Chondrocyte (in vitro differentiated cells): Measurements from ENCODE around the gene GNAQ. TPM values are rescaled to one million over a fixed set of nuclear protein-coding genes. Genes with fewer than 3 reads are reported as not detected.

ENCODE experiments used
- DNase-seq: peaks from one replicate; pipeline ENCODE4 v3.0.0; 2021; ENCODE audit warnings: mixed read lengths, low spot score
- H3K27ac Mint-ChIP-seq: one replicate; pipeline ENCODE4 v1.8.0; 2021; ENCODE audit warnings: mild to moderate bottlenecking, moderate library complexity, mixed read lengths; ENCODE audit not compliant: unreplicated experiment
- H3K27me3 Mint-ChIP-seq: 2 replicates; pipeline ENCODE4 v1.8.0; 2021; ENCODE audit warnings: low read depth, mixed read lengths
- H3K36me3 Mint-ChIP-seq: 2 replicates; pipeline ENCODE4 v1.8.0; 2021; ENCODE audit warnings: low read depth, mixed read lengths
- H3K4me1 Mint-ChIP-seq: 2 replicates; pipeline ENCODE4 v1.8.0; 2021; ENCODE audit warnings: low read depth, mild to moderate bottlenecking, mixed read lengths
- H3K4me3 Mint-ChIP-seq: one replicate; pipeline ENCODE4 v1.8.0; 2021; ENCODE audit warnings: mild to moderate bottlenecking, moderate library complexity, mixed read lengths; ENCODE audit not compliant: unreplicated experiment
- H3K9me3 Mint-ChIP-seq: 2 replicates; pipeline ENCODE4 v1.8.0; 2021; ENCODE audit warnings: low read depth, mixed read lengths
- total RNA-seq: library from RNA; stranded (reverse); gene quantifications from 3 replicates; pipeline ENCODE4 v1.2.1, GENCODE V29; 2021
- TF ChIP-seq, protein P1 (sequence below): fragments of 200-600 bp; sonication (generic); IDR thresholded peaks from 2 replicates; pipeline ENCODE4 v1.5.0; 2021; ENCODE audit warnings: antibody characterized with exemption, mild to moderate bottlenecking, moderate library complexity

The GNAQ gene
- total RNA-seq, 1 donor from 2014 or later: 87.0 TPM

DNA sequence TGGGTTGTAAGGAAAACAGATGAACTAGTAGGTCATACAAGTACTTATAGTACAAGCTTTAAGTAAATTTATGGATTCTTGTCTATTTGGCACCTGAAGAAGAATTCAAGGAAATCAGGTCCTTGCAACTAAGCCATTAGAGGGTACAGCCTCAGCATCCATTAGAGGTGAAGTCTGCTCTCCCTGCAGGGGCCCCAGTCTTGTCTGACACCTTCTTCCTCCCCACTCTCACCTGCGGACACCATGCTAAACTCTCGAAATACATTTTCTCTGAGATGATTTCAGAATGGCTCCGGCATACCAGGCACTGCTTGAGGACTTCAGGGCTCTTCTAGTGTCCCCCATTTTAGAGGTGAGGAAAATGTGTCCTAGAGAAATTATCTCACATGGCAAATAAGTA lies 137.9 kb downstream of the GNAQ start:
- Mint-ChIP-seq H3K36me3 (peaks cover 2% of the 10 kb centered on the region), H3K9me3 (no peaks in the 10 kb centered on the region), H3K4me3 (no peak overlapping the region), H3K27me3 (no peaks in the 10 kb centered on the region), H3K27ac (no peak overlapping the region), H3K4me1 (peaks cover 17% of the 10 kb centered on the region)
- DNase-seq: no peak
- TF ChIP-seq, protein P1, sequence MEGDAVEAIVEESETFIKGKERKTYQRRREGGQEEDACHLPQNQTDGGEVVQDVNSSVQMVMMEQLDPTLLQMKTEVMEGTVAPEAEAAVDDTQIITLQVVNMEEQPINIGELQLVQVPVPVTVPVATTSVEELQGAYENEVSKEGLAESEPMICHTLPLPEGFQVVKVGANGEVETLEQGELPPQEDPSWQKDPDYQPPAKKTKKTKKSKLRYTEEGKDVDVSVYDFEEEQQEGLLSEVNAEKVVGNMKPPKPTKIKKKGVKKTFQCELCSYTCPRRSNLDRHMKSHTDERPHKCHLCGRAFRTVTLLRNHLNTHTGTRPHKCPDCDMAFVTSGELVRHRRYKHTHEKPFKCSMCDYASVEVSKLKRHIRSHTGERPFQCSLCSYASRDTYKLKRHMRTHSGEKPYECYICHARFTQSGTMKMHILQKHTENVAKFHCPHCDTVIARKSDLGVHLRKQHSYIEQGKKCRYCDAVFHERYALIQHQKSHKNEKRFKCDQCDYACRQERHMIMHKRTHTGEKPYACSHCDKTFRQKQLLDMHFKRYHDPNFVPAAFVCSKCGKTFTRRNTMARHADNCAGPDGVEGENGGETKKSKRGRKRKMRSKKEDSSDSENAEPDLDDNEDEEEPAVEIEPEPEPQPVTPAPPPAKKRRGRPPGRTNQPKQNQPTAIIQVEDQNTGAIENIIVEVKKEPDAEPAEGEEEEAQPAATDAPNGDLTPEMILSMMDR: no peak

DNA sequence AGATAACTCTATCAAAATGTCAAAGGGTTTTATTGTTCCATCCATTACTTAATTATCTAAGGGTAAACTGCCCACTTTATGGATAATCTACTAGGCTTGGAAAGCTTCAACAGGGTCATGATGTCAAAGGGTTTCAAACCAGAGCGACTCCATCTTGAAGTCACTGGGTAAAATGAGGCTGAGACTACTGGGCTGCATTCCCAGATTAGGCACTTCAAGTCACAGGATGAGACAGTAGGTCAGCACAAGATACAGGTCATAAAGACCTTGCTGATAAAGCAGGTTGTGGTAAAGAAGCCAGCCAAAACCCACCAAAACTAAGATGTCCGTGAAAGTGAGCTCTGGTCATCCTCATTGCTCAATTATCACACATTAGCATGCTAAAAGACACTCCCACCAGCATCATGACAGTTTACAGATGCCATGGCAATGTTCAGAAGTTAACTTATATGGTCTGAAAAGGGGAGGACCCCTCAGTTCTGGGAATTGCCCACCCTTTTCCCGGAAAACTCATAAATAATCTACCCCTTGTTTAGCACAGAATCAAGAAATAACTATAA lies 138.6 kb downstream of the GNAQ start:
- peaks cover 2% of the 10 kb centered on the region for H3K36me3 Mint-ChIP-seq

DNA sequence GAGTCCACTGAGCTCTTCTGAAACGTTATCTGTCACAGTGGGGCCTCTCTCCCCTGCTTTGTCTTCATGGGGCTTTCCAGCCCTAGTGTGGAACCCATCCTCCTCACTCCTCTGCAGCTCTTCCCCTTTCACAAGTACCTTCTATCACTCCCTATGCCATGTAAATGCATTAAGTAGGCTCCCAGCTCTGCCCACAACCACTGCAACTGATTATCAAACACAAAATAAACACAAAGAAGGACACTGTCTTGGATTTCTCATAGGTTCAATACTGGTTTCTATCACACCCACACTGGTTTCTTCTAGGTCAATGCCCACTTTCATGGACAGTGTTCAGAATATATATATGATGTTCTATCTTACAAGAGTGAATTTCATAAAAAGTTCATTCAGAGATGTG lies 139.4 kb downstream of the GNAQ start:
- no peaks in the 10 kb centered on the region for H3K27me3 Mint-ChIP-seq
- H3K27ac Mint-ChIP-seq: no peak overlapping the region
- DNase-seq: no peak
- H3K4me1 Mint-ChIP-seq: peaks cover 18% of the 10 kb centered on the region
- no peaks in the 10 kb centered on the region for H3K9me3 Mint-ChIP-seq
- peaks cover 2% of the 10 kb centered on the region for H3K36me3 Mint-ChIP-seq
- TF ChIP-seq, protein P1: no peak
- H3K4me3 Mint-ChIP-seq: no peak overlapping the region

More for the DNA sequence above, 138.6 kb downstream of the GNAQ start:
- peaks cover 20% of the 10 kb centered on the region for H3K4me1 Mint-ChIP-seq
- DNase-seq: no peak
- TF ChIP-seq, protein P1: no peak
- H3K9me3 Mint-ChIP-seq: no peaks in the 10 kb centered on the region
- no peak overlapping the region for H3K27ac Mint-ChIP-seq
- H3K27me3 Mint-ChIP-seq: no peaks in the 10 kb centered on the region
- H3K4me3 Mint-ChIP-seq: no peak overlapping the region

DNA sequence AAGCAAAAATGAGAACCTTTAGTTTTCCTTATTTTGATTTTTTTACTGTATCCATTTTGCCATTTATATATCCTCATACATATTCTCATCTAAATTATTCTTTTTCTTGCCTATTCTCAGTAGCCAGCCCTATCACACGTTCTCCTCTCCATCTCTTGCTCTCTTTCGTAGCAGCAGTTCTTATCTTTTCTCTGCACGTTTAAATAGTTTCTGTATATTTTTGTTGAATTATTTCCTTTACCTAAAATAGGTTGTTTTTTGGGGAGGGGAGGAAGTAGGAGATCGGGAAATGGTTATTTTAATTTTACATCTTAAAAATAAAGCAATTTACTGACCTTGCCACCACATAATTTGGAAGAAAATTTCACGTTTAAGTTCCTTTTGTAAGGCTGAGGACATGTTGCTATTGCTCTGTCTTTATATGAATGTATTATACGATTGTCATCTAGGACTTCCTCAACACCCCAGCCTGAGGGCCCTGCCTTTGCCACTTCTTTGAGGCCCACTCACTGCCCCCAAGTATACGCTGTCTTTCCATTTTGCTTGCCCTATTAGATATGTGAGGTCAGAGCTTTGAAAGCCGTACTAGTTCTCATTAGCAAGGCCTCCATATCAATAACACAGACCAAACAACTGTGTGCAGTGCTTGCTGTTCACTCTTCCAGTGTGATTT lies 140.3 kb downstream of the GNAQ start:
- Mint-ChIP-seq H3K36me3 (peaks cover 2% of the 10 kb centered on the region), H3K9me3 (no peaks in the 10 kb centered on the region), H3K27ac (peak overlapping the region; percentile 59), H3K4me3 (no peak overlapping the region), H3K27me3 (no peaks in the 10 kb centered on the region), H3K4me1 (peaks cover 12% of the 10 kb centered on the region)
- TF ChIP-seq, protein P1: no peak
- DNase-seq: no peak

DNA sequence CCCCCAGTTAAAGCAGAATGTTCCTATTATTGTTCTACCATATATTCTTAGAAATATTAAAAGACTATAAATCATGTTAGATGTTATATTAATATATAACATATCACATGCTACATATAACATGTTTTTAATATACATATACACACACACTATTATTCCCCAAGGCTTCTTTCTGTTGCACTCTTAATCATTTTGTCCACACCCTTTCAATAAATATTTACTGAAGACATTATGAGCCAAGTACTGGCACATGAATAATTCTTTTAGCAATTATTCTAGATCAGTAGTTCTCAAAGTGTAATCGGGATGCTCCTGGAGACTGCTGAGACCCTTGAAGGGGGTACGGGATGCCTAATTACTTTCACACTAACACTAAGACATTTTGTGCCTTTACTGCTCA lies 143.9 kb downstream of the GNAQ start:
- TF ChIP-seq, protein P1: no peak
- Mint-ChIP-seq H3K27ac (no peak overlapping the region), H3K4me1 (peaks cover 40% of the 10 kb centered on the region), H3K27me3 (no peaks in the 10 kb centered on the region), H3K36me3 (no peaks in the 10 kb centered on the region), H3K4me3 (no peak overlapping the region), H3K9me3 (no peaks in the 10 kb centered on the region)
- DNase-seq: no peak
